WTC11 (cell line): ENCODE data around the gene F8. TPM values are rescaled to one million over a fixed set of nuclear protein-coding genes. Genes with fewer than 3 reads are reported as not detected.
A peak's percentile ranks its signal among the peaks of the same experiment; 100 is the strongest.
"Not testable (repeated sequence)": the region's sequence is repeated elsewhere in the genome, so short reads cannot be mapped to it uniquely, and the experiment has no call there.

Source experiments
- ATAC-seq: fragments of 200-7000 bp; cut with Tn5 transposase; 2 replicates; pipeline ENCODE4 v1.10.0; 2021; ENCODE audit warnings: mild to moderate bottlenecking, moderate library complexity
- CTCF ChIA-PET: fragments of 300-600 bp; sonication (Branson Sonifier 250); formaldehyde crosslinking; loops from one replicate; lab custom pipeline; 2021; ENCODE audit warnings: antibody characterized with exemption; lab: Charles Lee
- POLR2A ChIA-PET: fragments of 350-600 bp; sonication (Branson Sonifier 250); formaldehyde crosslinking; loops from one replicate; lab custom pipeline; 2021; ENCODE audit warnings: antibody characterized with exemption; lab: Charles Lee
- DNase-seq: peaks from one replicate; pipeline ENCODE4 v3.0.0; 2021; ENCODE audit warnings: low spot score
- H3K27ac Mint-ChIP-seq: 2 replicates; pipeline ENCODE4 v1.8.0; 2021; ENCODE audit warnings: mixed read lengths
- H3K27me3 Mint-ChIP-seq: 2 replicates; pipeline ENCODE4 v1.8.0; 2021; ENCODE audit warnings: low read depth, mild to moderate bottlenecking, moderate library complexity, mixed read lengths
- H3K36me3 Mint-ChIP-seq: 2 replicates; pipeline ENCODE4 v1.8.0; 2021; ENCODE audit warnings: mixed read lengths
- H3K4me1 Mint-ChIP-seq: 2 replicates; pipeline ENCODE4 v1.8.0; 2022; ENCODE audit warnings: mixed read lengths
- H3K4me3 Mint-ChIP-seq: 2 replicates; pipeline ENCODE4 v1.8.0; 2021; ENCODE audit warnings: mild to moderate bottlenecking, moderate library complexity, mixed read lengths
- H3K9me3 Mint-ChIP-seq: 2 replicates; pipeline ENCODE4 v1.8.0; 2021; ENCODE audit warnings: mixed read lengths
- CREB1 ChIP-seq: sonication (generic); formaldehyde crosslinking; IDR thresholded peaks from 2 replicates; pipeline ENCODE4 v1.8.0; 2023; ENCODE audit warnings: mild to moderate bottlenecking, missing genetic modification reagents
- FOXP1 ChIP-seq: sonication (generic); formaldehyde crosslinking; IDR thresholded peaks from 2 replicates; pipeline ENCODE4 v1.8.0; 2022; ENCODE audit warnings: missing genetic modification reagents, mild to moderate bottlenecking, moderate library complexity, borderline replicate concordance
- IRF2 ChIP-seq: sonication (generic); formaldehyde crosslinking; IDR thresholded peaks from 2 replicates; pipeline ENCODE4 v1.8.0; 2022; ENCODE audit warnings: low read depth, missing genetic modification reagents, borderline replicate concordance
- KAT7 ChIP-seq: sonication (generic); formaldehyde crosslinking; IDR thresholded peaks from 2 replicates; pipeline ENCODE4 v1.8.1; 2023; ENCODE audit warnings: missing genetic modification reagents, mild to moderate bottlenecking, borderline replicate concordance
- NFE2L1 ChIP-seq: sonication (generic); formaldehyde crosslinking; IDR thresholded peaks from 2 replicates; pipeline ENCODE4 v1.8.1; 2023; ENCODE audit warnings: missing genetic modification reagents
- OVOL2 ChIP-seq: fragments of 250-450 bp; sonication (Bioruptor Pico); IDR thresholded peaks from 2 replicates; pipeline ENCODE4 v1.9.0; 2021; ENCODE audit warnings: mild to moderate bottlenecking, borderline replicate concordance
- SMAD4 ChIP-seq: sonication (generic); formaldehyde crosslinking; IDR thresholded peaks from 2 replicates; pipeline ENCODE4 v1.8.0; 2022; ENCODE audit warnings: mild to moderate bottlenecking, missing genetic modification reagents
- TEAD4 ChIP-seq: sonication (generic); formaldehyde crosslinking; IDR thresholded peaks from 2 replicates; pipeline ENCODE4 v1.8.0; 2022; ENCODE audit warnings: mild to moderate bottlenecking, missing genetic modification reagents
- ZNF121 ChIP-seq: sonication (generic); formaldehyde crosslinking; IDR thresholded peaks from 2 replicates; pipeline ENCODE4 v1.8.0; 2023; ENCODE audit warnings: missing genetic modification reagents
- ZNF232 ChIP-seq: sonication (generic); formaldehyde crosslinking; IDR thresholded peaks from 2 replicates; pipeline ENCODE4 v1.8.0; 2022; ENCODE audit warnings: mild to moderate bottlenecking, missing genetic modification reagents
- ZNF396 ChIP-seq: fragments of 250-450 bp; sonication (Bioruptor Pico); IDR thresholded peaks from 2 replicates; pipeline ENCODE4 v1.8.0; 2021; ENCODE audit warnings: mild to moderate bottlenecking, moderate library complexity, borderline replicate concordance
- ZNF416 ChIP-seq: fragments of 250-450 bp; sonication (Bioruptor Pico); IDR thresholded peaks from 2 replicates; pipeline ENCODE4 v1.9.0; 2021; ENCODE audit warnings: mild to moderate bottlenecking, inconsistent platforms
- ZNF671 ChIP-seq: fragments of 250-450 bp; sonication (Bioruptor Pico); IDR thresholded peaks from 2 replicates; pipeline ENCODE4 v1.8.0; 2021; ENCODE audit warnings: mild to moderate bottlenecking
- total RNA-seq: library from RNA; stranded (reverse); gene quantifications from 3 replicates; pipeline ENCODE4 v1.2.3, GENCODE V29; 2021
- TF ChIP-seq, protein P1 (sequence below): sonication (generic); formaldehyde crosslinking; IDR thresholded peaks from 2 replicates; pipeline ENCODE4 v1.8.0; 2022; ENCODE audit warnings: mild to moderate bottlenecking, missing genetic modification reagents
- TF ChIP-seq, protein P2 (sequence below): sonication (generic); formaldehyde crosslinking; IDR thresholded peaks from 2 replicates; pipeline ENCODE4 v1.8.1; 2023; ENCODE audit warnings: mild to moderate bottlenecking, missing genetic modification reagents, moderate library complexity
- TF ChIP-seq, protein P3 (sequence below): fragments of 200-600 bp; IDR thresholded peaks from 2 replicates; pipeline ENCODE4 v1.8.0; 2022; ENCODE audit warnings: antibody characterized with exemption
- TF ChIP-seq, protein P4 (sequence below): fragments of 250-450 bp; sonication (Bioruptor Pico); IDR thresholded peaks from 2 replicates; pipeline ENCODE4 v1.9.0; 2021; ENCODE audit warnings: mild to moderate bottlenecking

F8 gene
- total RNA-seq, 1 experiment from 2014 or later = 1.6 TPM

DNA sequence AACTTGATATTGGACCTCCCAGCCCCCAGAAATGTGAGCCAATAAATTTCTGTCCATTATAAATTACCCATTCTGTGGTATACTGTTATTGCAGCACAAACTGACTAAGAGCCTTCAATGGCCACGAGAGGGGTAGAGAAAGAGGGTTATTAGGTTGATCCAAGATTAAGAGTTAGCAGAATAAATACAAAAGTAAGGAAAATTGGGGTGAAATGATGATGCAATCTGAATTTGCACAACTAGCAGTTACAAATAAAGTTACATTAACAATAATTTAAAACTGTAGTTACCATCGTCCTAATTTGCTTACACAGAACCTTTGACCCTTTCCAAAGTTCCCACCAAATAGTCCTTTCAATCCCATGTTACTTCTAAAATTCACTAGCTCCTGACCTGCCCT, 54.2 kb downstream of the F8 start (continued):
- TF ChIP-seq, protein P1, sequence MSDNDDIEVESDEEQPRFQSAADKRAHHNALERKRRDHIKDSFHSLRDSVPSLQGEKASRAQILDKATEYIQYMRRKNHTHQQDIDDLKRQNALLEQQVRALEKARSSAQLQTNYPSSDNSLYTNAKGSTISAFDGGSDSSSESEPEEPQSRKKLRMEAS = no peak
- no peak for TF ChIP-seq SMAD4
- TF ChIP-seq ZNF416 (CRISPR knock-in tag) = no peak

DNA sequence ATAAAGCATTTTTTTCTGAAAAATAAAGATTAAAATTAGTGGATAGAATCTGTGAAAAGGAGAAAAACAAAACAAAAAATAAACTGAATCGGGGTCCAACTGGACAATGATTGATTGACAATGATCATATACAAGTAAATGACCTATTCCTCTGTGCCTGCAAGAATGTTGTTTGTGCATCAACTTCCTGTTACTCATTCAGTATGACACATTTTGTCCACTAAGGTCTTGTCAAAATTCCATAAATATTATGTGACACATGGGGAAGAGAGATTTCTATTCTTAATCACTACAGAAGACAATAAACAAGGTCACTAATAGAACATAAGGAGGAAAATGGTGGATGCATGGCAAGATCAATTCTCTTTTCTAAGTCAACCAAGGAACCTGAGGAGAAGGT, 54.9 kb downstream of the F8 start:
- H3K27ac Mint-ChIP-seq = no peak overlapping the region
- no peak for ATAC-seq
- TF ChIP-seq, protein P1 = no peak
- TF ChIP-seq ZNF396 (CRISPR knock-in tag) (no peak), OVOL2 (CRISPR knock-in tag) (no peak), ZNF121 (CRISPR knock-in tag) (no peak), CREB1 (CRISPR knock-in tag) (no peak), NFE2L1 (CRISPR knock-in tag) (no peak), TEAD4 (no peak)
- TF ChIP-seq, all 79 proteins: peak for 0
- H3K4me1 Mint-ChIP-seq = no peaks in the 10 kb centered on the region
- H3K27me3 Mint-ChIP-seq = peaks cover 8% of the 10 kb centered on the region
- H3K9me3 Mint-ChIP-seq = peaks cover 4% of the 10 kb centered on the region; the same call in 1 of the 2 replicates
- no peak for DNase-seq
- POLR2A ChIA-PET = no interaction called here
- no peaks in the 10 kb centered on the region for H3K36me3 Mint-ChIP-seq
- CTCF ChIA-PET = no interaction called here
- H3K4me3 Mint-ChIP-seq = no peak overlapping the region

DNA sequence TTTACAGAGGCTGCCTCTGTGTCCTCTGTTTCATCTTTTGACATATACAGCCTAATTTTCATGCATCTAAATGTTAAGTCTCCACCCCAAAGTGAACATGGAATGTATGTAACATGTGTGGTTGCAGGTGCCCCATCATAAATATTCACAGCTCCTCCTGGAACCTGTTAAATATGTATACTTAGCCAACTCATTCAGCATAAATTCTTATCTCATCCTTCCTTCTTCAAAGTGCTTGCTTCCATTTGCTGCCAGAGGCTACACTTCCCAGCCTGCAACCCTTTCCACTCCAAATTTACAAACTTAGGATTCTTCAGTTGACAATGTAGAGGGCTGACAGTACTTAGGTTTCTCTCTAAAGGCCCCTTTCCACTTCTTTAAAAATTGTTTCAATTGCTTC, 60.6 kb downstream of the F8 start:
- ATAC-seq = no peak
- ChIA-PET POLR2A (no interaction called here), CTCF (no interaction called here)
- Mint-ChIP-seq H3K9me3 (peaks cover 12% of the 10 kb centered on the region), H3K36me3 (peaks cover 1% of the 10 kb centered on the region; the same call in 1 of the 2 replicates), H3K4me1 (no peaks in the 10 kb centered on the region), H3K27me3 (peaks cover 3% of the 10 kb centered on the region), H3K27ac (no peak overlapping the region), H3K4me3 (no peak overlapping the region)
- no peak for DNase-seq
- TF ChIP-seq ZNF232 (CRISPR knock-in tag) (no peak), KAT7 (no peak), FOXP1 (no peak), IRF2 (CRISPR knock-in tag) (no peak), ZNF671 (no peak)
- TF ChIP-seq, protein P2, sequence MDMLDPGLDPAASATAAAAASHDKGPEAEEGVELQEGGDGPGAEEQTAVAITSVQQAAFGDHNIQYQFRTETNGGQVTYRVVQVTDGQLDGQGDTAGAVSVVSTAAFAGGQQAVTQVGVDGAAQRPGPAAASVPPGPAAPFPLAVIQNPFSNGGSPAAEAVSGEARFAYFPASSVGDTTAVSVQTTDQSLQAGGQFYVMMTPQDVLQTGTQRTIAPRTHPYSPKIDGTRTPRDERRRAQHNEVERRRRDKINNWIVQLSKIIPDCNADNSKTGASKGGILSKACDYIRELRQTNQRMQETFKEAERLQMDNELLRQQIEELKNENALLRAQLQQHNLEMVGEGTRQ (CRISPR knock-in tag) = no peak
- TF ChIP-seq, protein P3, sequence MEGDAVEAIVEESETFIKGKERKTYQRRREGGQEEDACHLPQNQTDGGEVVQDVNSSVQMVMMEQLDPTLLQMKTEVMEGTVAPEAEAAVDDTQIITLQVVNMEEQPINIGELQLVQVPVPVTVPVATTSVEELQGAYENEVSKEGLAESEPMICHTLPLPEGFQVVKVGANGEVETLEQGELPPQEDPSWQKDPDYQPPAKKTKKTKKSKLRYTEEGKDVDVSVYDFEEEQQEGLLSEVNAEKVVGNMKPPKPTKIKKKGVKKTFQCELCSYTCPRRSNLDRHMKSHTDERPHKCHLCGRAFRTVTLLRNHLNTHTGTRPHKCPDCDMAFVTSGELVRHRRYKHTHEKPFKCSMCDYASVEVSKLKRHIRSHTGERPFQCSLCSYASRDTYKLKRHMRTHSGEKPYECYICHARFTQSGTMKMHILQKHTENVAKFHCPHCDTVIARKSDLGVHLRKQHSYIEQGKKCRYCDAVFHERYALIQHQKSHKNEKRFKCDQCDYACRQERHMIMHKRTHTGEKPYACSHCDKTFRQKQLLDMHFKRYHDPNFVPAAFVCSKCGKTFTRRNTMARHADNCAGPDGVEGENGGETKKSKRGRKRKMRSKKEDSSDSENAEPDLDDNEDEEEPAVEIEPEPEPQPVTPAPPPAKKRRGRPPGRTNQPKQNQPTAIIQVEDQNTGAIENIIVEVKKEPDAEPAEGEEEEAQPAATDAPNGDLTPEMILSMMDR = no peak
- TF ChIP-seq, protein P4, sequence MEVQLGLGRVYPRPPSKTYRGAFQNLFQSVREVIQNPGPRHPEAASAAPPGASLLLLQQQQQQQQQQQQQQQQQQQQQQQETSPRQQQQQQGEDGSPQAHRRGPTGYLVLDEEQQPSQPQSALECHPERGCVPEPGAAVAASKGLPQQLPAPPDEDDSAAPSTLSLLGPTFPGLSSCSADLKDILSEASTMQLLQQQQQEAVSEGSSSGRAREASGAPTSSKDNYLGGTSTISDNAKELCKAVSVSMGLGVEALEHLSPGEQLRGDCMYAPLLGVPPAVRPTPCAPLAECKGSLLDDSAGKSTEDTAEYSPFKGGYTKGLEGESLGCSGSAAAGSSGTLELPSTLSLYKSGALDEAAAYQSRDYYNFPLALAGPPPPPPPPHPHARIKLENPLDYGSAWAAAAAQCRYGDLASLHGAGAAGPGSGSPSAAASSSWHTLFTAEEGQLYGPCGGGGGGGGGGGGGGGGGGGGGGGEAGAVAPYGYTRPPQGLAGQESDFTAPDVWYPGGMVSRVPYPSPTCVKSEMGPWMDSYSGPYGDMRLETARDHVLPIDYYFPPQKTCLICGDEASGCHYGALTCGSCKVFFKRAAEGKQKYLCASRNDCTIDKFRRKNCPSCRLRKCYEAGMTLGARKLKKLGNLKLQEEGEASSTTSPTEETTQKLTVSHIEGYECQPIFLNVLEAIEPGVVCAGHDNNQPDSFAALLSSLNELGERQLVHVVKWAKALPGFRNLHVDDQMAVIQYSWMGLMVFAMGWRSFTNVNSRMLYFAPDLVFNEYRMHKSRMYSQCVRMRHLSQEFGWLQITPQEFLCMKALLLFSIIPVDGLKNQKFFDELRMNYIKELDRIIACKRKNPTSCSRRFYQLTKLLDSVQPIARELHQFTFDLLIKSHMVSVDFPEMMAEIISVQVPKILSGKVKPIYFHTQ = no peak

DNA sequence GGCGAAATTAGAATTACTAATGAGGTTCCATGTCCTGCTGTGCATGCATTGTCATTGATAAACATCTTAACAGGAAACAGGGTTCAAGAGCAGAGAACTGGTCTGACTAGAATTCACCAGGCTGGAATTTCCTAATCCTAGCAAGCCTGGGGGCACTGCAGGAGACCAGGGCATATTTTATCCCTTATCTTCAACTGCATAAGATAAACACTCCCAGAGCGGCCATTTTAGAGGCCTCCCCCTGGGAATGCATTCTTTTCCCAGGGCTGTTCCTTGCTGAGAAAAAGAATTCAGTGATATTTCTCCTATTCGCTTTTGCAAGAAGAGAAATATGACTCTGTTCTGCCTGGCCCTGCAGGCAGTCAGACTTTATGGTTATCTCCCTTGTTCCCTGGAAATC, 66.7 kb downstream of the F8 start:
- ATAC-seq = not testable (repeated sequence)
- peaks cover 24% of the 10 kb centered on the region for H3K9me3 Mint-ChIP-seq

DNA sequence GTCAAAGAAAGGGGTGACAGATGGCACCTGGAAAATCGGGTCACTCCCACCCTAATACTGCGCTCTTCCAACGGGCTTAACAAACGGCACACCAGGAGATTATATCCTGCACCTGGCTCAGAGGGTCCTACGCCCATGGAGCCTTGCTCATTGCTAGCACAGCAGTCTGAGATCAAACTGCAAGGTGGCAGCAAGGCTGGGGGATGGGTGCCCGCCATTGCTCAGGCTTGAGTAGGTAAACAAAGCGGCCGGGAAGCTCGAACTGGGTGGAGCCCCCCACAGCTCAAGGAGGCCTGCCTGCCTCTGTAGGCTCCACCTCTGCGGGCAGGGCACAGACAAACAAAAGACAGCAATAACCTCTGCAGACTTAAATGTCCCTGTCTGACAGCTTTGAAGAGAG, 83.3 kb downstream of the F8 start:
- POLR2A ChIA-PET, CTCF ChIA-PET: not testable (repeated sequence)

More for the DNA sequence above, 66.7 kb downstream of the F8 start:
- H3K27ac Mint-ChIP-seq, POLR2A ChIA-PET, H3K4me1 Mint-ChIP-seq, H3K4me3 Mint-ChIP-seq, H3K27me3 Mint-ChIP-seq, CTCF ChIA-PET: not testable (repeated sequence)
- DNase-seq = peak; percentile 13
- peaks cover 18% of the 10 kb centered on the region for H3K36me3 Mint-ChIP-seq

DNA sequence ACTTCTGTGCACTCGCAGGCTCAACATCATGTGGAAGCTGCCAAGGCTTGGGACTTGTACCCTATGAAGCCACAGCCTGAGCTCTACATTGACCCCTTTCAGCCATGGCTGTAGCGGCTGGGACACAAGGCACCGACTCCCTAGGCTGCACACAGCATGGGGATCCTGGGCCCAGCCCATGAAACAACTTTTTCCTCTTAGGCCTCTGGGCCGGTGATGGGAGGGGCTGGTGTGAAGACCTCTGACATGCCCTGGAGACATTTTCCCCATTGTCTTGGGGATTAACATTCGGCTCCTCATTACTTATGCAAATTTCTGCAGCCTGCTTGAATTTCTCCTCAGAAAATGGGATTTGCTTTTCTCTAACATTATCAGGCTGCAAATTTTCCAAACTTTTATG, 97.8 kb downstream of the F8 start:
- ATAC-seq, H3K4me1 Mint-ChIP-seq, POLR2A ChIA-PET, CTCF ChIA-PET, H3K36me3 Mint-ChIP-seq, H3K4me3 Mint-ChIP-seq, DNase-seq, H3K27ac Mint-ChIP-seq: not testable (repeated sequence)
- peaks cover 21% of the 10 kb centered on the region for H3K27me3 Mint-ChIP-seq
- peaks cover 11% of the 10 kb centered on the region for H3K9me3 Mint-ChIP-seq

More for the DNA sequence above, 83.3 kb downstream of the F8 start:
- H3K27ac Mint-ChIP-seq, H3K36me3 Mint-ChIP-seq, H3K4me1 Mint-ChIP-seq, DNase-seq, H3K27me3 Mint-ChIP-seq, H3K4me3 Mint-ChIP-seq, ATAC-seq: not testable (repeated sequence)
- H3K9me3 Mint-ChIP-seq = peaks cover 15% of the 10 kb centered on the region
